Skin epidermis (tissue), 12 donors: Measurements from ENCODE around the gene DCLRE1B.

Source experiments
- H3K27ac ChIP-seq, 21 experiments: fragments of 200-600 bp; sonication (generic) in 11 of 21; one replicate each; pipeline ENCODE4 v1.5.0; 2020; ENCODE audit warnings: mild to moderate bottlenecking in 3 of 21, inconsistent platforms in 2 of 21, moderate library complexity in 2 of 21
- H3K4me3 ChIP-seq, 7 experiments: fragments of 200-600 bp; sonication (generic) in 2 of 7; one replicate each; pipeline ENCODE4 v1.5.0; 2020; ENCODE audit warnings: inconsistent platforms in 2 of 7, mild to moderate bottlenecking in 2 of 7, moderate library complexity in 1 of 7

Gene DCLRE1B

DNA sequence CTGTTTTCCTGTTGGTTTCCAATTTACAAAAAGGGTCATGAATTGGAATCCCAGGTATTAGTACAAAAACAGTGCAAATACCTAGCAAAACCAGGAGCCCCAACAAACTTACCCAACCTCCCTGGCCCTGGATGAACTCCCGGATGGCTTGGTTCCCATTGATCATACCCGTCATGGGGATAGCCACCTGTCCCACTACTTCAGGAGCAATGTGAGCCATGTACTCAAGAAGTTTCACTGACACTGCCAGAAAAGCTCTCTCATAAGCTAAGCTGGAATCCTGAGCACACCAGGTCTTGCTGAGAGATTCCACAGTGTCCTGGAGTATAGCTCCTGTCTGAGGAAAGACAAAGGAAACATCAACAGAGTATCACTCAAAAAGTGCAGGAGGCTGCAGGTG, 23.5 kb upstream of the DCLRE1B start:
- no peak overlapping the region for H3K4me3 ChIP-seq
- H3K27ac ChIP-seq: peak overlapping the region in 1 of 21 experiments; percentile 79

- no peak overlapping the region for H3K4me3 ChIP-seq
- H3K27ac ChIP-seq: no peak overlapping the region
Measured at GRCh38 chr1:113886417-113887401, 18.4 kb upstream of the DCLRE1B start.

DNA sequence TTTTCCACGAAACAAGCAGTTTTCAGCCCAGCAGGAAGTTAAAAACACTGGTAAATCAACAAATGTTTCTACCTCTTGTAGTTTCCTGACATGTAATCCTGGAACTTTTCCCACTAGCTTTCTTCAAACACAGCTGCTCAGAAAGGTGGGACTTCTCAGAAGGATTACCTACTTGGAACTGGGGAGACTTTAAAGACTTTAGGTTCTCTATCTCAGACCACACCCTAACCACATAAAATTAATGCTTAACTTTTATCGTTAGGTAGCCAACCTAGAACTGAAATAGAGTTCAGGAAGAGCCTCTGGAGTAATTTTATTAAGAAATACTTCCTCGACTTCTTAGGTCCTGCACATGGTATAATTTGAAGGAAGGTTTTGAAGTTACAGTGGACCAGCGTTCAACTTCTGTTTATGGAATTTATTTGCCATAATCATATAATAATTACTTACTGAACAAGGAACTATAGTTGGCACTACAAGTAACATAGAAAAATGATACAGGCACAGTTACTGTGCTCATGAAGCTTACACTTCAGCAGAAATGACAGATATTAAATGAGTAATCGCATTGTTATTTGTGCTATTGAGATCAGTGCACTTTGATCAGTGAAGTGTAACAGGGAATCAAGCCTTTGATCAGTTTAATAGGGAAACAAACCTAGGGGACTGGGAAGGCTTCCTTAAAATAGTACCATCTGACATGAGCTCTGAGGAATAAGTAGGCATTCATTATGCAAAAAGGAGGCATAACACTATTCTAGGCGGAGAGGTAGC, 17.5 kb upstream of the DCLRE1B start, which contains the start of gene BCL2L15:
Gene BCL2L15, minus strand, starts transcription at position 180 of the 774 bp plus-strand sequence. CDS start 206 bp downstream, outside the sequence.
- H3K4me3 ChIP-seq: no peak within 1 kb of the TSS
- H3K27ac ChIP-seq: no peak within 1 kb of the TSS

GRCh38 chr1:113890816-113891215, 14.3 kb upstream of the DCLRE1B start:
- H3K27ac ChIP-seq: no peak overlapping the region
- no peak overlapping the region for H3K4me3 ChIP-seq

GRCh38 chr1:113891631-113892220, 13.4 kb upstream of the DCLRE1B start:
- H3K27ac ChIP-seq: no peak overlapping the region
- H3K4me3 ChIP-seq: no peak overlapping the region

DNA sequence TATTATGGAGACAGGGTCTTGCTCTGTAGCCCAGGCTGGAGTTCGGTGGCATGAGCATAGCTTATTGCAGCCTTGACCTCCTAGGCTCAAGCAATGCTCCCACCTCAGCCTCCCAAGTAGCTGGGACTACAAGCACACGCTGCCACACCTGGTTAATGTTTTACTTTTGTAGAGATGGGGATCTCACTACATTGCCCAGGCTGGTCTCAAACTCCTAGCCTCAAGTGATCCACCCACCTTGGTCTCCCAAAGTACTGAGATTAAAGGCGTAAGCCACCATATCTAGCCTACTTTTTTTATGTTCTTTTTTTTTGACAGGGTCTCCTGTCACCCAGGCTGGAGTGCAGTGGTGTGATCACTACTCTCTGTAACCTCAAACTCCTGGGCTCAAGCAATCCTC, 11.9 kb upstream of the DCLRE1B start:
- Histone ChIP-seq H3K27ac (no peak overlapping the region), H3K4me3 (no peak overlapping the region)

- H3K4me3 ChIP-seq: no peak overlapping the region
- no peak overlapping the region for H3K27ac ChIP-seq
Measured at GRCh38 chr1:113895098-113895497, 10.0 kb upstream of the DCLRE1B start.

DNA sequence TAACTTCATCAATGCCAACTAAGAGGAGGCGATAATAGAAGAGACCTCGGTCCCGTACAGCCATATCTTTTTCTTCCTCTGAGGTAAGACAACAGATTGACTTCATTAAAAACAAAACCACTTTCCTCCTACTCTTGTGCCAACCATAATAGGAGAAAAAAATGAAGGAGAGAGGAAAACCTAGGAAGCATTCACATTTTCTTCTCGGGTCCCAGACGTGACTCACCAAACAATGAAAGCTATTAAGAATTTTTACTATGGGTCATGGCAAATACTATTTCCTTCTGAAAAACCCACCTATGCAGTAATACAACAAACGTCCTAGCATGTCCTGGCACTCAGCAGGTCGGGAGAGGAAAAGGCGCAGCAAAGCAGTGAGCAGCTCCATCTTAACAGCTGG, 9.2 kb upstream of the DCLRE1B start:
- Histone ChIP-seq H3K4me3 (no peak overlapping the region), H3K27ac (no peak overlapping the region)

GRCh38 chr1:113898241-113898814, 6.8 kb upstream of the DCLRE1B start:
- Histone ChIP-seq H3K4me3 (no peak overlapping the region), H3K27ac (no peak overlapping the region)

GRCh38 chr1:113899111-113899510, 6.0 kb upstream of the DCLRE1B start:
- no peak overlapping the region for H3K27ac ChIP-seq

DNA sequence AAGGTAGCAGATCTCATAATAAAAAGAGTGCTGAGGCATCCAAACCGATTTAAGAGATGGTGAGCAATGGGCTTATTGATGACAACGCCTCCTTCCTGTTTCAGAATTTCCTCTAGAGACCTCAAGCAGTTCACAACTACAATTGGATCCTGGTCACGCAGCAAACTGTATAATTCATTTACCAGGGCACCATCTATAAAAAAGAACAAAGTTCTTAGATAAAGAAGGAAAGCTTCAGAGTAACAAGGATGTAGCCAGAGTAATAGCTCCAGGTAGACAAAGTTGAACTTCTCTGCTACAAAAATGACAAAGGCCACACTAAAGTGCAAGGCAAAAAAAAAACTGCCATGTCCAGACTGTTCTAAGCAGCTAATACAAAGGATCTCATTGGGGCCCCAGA, 3.9 kb upstream of the DCLRE1B start:
- no peak overlapping the region for H3K27ac ChIP-seq
- H3K4me3 ChIP-seq: no peak overlapping the region

More at GRCh38 chr1:113899111-113899510, 6.0 kb upstream of the DCLRE1B start:
- no peak overlapping the region for H3K4me3 ChIP-seq

- Histone ChIP-seq H3K4me3 (peak overlapping the region; percentile 45 to 93 (median 70)), H3K27ac (peak overlapping the region; percentile 54 to 94 (median 88))
Measured at GRCh38 chr1:113903501-113904292, 1.4 kb upstream of the DCLRE1B start.

DNA sequence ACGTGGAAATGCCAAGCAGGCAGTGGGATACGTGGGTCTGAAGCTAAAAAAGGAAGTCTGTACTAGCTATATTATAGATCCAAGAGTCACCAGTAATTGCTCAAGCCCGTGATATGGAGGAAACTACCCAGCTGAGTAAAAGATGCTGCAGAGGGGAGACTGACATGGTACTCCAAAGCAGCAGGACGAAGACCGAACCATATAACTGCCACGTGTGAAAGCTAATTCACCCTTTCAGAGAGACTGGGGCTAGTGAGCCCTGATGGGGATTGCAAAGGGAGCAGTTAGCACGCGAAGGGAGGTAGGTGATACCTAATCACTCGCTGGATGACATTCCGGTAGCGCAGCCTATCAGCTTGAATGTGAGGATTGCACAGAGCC, 843 bp upstream of the DCLRE1B start:
- H3K4me3 ChIP-seq: peak overlapping the region; percentile 45 to 93 (median 70)
- peak overlapping the region; percentile 54 to 94 (median 88) for H3K27ac ChIP-seq

DNA sequence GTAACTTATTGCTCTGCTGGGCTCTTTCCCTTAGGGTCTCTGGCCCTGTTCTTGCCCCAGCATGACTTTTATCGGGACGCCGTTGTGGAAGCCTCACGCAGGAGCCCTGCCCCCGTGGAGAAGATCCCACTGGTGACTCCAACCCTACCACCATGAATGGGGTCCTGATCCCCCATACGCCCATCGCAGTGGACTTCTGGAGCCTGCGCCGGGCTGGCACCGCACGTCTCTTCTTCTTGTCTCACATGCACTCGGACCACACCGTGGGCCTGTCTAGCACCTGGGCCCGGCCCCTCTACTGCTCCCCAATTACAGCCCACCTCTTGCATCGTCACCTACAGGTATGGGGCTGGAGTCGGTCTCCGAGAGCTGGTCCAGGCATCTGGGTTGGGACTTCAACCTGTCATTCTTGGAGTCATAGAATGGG, 322 bp downstream of the DCLRE1B start:
- Histone ChIP-seq H3K27ac (peak overlapping the region in 20 of 21 experiments; percentile 56 to 94 (median 88)), H3K4me3 (peak overlapping the region; percentile 45 to 93 (median 70))

DNA sequence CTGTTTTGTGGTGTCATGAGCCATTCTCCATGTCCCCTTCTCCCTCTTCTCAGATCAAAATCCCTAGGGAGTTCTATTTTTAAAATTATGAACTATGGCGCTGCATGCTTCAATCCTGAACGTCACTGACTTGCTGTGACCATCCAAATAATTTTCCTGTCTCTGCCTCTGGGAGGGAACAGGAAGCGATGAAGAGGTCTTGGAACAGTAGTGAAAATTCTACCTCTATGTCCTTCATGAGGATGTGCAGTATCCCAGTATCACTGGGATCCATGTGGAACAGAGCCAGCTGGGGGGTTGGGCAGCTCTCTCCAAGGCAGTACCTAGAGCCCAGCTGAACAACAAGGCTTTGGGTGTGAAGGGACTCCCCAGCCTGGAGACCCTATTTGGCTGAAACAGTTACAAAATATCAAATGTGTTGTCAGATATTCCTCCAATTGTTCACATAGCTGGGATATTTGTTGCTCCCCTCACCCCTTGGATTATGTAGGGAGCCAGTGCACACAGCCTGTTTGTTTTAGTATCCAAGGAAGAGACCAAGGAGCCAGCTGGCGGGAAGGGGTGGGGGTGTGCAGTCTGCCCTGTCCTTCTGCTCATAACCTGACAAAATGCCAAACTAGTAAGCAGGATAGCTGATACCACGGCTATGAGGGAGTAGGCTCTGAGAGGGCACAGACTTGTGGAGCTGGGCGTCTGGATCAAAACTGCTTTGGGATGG, 7.6 kb downstream of the DCLRE1B start:
- H3K27ac ChIP-seq: peak overlapping the region in 3 of 21 experiments; percentile 29 to 64 (median 35)
- H3K4me3 ChIP-seq: no peak overlapping the region

DNA sequence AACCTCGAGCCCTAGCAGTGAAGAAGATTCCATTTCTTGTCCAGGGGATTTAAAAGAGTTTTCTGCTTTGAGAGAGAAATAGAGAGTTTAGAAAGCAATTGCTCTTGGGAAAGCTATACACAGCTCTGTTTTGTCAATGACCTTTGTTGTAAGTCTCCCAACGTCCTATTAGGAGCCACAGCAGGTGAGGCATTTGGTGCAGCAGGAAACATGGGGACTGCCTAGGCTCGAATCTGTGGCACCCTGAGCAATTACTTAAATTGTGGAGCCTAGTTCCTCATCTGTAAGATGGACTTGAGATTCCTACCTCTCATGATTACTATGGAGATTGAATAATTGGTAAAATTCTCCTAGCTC, 8.2 kb downstream of the DCLRE1B start:
- peak overlapping the region in 2 of 21 experiments; percentile 29 to 64 for H3K27ac ChIP-seq
- no peak overlapping the region for H3K4me3 ChIP-seq

DNA sequence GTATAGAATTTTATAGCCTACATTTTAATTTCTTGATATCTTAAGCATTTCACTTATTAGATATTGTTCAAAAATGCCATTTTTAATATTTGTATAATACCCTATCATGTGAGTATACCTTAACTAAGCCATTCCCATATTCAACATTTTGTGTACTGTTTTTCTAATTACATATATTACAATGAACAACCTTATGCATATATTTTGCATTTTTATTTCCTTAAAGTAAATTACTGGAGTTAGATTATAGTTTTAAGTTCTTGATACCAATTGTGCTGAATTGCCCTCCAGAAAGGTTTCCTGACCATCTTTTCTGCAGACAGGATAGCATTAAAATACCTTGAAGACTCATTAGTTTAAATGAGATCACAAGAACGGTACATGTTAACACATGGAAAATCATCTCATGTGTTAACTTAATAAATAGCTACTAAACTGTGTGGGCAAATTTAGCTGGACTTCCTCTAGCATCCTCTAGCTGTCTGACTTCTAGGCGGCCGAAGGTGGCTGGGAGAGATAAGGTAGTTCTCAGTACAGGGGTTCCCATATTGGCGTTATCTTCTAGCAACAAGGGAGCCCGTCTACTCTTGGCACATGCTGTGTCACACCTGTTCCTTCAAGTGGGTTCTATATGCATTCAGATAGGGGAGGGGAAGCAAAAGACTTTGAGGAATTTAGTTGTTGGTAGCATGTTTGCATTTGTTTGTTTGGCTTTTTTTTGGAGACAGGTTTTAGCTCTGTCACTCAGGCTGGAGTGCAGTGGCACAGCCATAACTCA, 8.9 kb downstream of the DCLRE1B start:
- H3K27ac ChIP-seq: no peak overlapping the region
- H3K4me3 ChIP-seq: no peak overlapping the region

DNA sequence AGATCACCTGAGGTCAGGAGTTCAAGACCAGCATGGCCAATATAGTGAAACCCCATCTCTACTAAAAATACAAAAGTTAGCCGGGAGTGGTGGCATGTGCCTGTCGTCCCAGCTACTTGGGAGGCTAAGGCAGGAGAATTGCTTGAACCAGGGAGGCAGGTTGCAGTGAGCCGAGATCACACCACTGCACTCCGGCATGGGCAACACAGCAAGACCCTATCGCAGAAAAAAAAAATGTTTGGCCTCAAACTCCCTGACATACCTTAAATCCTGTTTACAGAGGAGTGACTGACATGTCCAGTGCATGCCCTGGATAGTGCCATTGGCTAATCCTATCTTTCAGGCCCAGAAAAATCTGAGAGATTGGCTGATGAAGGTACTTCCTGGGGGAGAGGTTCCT, 11.8 kb downstream of the DCLRE1B start:
- H3K27ac ChIP-seq: no peak overlapping the region
- H3K4me3 ChIP-seq: no peak overlapping the region
